Trophoblast cell (in vitro differentiated cells and primary cell): Measurements from ENCODE around the gene PCDHB14.
"Not testable (repeated sequence)": the region's sequence is repeated elsewhere in the genome, so short reads cannot be mapped to it uniquely, and the experiment has no call there.

Source experiments
- DNase-seq, 2 donors: peaks; one replicate each; pipeline ENCODE4 v3.0.0-alpha.2; 2016
- H2AFZ ChIP-seq: 2 replicates; pipeline ENCODE4 v1.6.1; 2013; ENCODE audit warnings: low read length, moderate library complexity, mild to moderate bottlenecking; ENCODE audit not compliant: insufficient read depth, poor library complexity
- H2AK5ac ChIP-seq: 2 replicates; pipeline ENCODE4 v1.6.1; 2013; ENCODE audit warnings: mild to moderate bottlenecking, low read length
- H2BK120ac ChIP-seq: 2 replicates; pipeline ENCODE4 v1.6.1; 2013; ENCODE audit warnings: low read length, mild to moderate bottlenecking, moderate library complexity; ENCODE audit not compliant: insufficient read depth, poor library complexity
- H2BK12ac ChIP-seq: 2 replicates; pipeline ENCODE4 v1.6.1; 2013; ENCODE audit warnings: mild to moderate bottlenecking, low read length, moderate library complexity
- H2BK5ac ChIP-seq: 2 replicates; pipeline ENCODE4 v1.6.1; 2013; ENCODE audit warnings: low read length, low read depth, moderate library complexity, mild to moderate bottlenecking; ENCODE audit not compliant: poor library complexity
- H3K14ac ChIP-seq: 2 replicates; pipeline ENCODE4 v1.6.1; 2013; ENCODE audit warnings: mild to moderate bottlenecking, low read length
- H3K18ac ChIP-seq: 2 replicates; pipeline ENCODE4 v1.6.1; 2013; ENCODE audit warnings: mild to moderate bottlenecking, low read length
- H3K23ac ChIP-seq: 2 replicates; pipeline ENCODE4 v1.6.1; 2013; ENCODE audit warnings: low read length
- H3K27ac ChIP-seq: 2 replicates; pipeline ENCODE4 v1.5.1; 2013; ENCODE audit warnings: low read depth, mild to moderate bottlenecking, inconsistent platforms, low read length, moderate library complexity
- H3K27me3 ChIP-seq: 2 replicates; pipeline ENCODE4 v1.6.1; 2013; ENCODE audit warnings: inconsistent platforms, mild to moderate bottlenecking, low read length, moderate library complexity; ENCODE audit not compliant: insufficient read depth
- H3K36me3 ChIP-seq, 2 experiments: 1 replicate in 1 of 2; 2 replicates in 1 of 2; pipeline ENCODE4 v1.6.1; 2013; ENCODE audit warnings: low read length in 2 of 2, mild to moderate bottlenecking in 2 of 2, moderate library complexity in 1 of 2; ENCODE audit not compliant: insufficient read depth in 2 of 2, control insufficient read depth in 1 of 2
- H3K4ac ChIP-seq: 2 replicates; pipeline ENCODE4 v1.6.1; 2013; ENCODE audit warnings: low read depth, mild to moderate bottlenecking, low read length, moderate library complexity
- H3K4me1 ChIP-seq, 2 experiments: 1 replicate in 1 of 2; 2 replicates in 1 of 2; pipeline ENCODE4 v1.6.1; 2013; ENCODE audit warnings: low read length in 2 of 2, mild to moderate bottlenecking in 2 of 2, moderate library complexity in 1 of 2; ENCODE audit not compliant: insufficient read depth in 2 of 2, control insufficient read depth in 1 of 2
- H3K4me2 ChIP-seq: 2 replicates; pipeline ENCODE4 v1.6.1; 2013; ENCODE audit warnings: inconsistent platforms, mild to moderate bottlenecking, low read length, moderate library complexity
- H3K4me3 ChIP-seq: 2 replicates; pipeline ENCODE4 v1.5.1; 2013; ENCODE audit warnings: mild to moderate bottlenecking, low read depth, low read length, inconsistent platforms
- H3K79me1 ChIP-seq: one replicate; pipeline ENCODE4 v1.6.1; 2013; ENCODE audit warnings: low read length
- H3K79me2 ChIP-seq: 2 replicates; pipeline ENCODE4 v1.6.1; 2013; ENCODE audit warnings: low read length, mild to moderate bottlenecking; ENCODE audit not compliant: control insufficient read depth, insufficient read depth, poor library complexity
- H3K9ac ChIP-seq: 2 replicates; pipeline ENCODE4 v1.6.1; 2013; ENCODE audit warnings: mild to moderate bottlenecking, low read length
- H3K9me3 ChIP-seq: 2 replicates; pipeline ENCODE4 v1.6.1; 2013; ENCODE audit warnings: low read depth, mild to moderate bottlenecking, control low read depth, inconsistent platforms, low read length; ENCODE audit not compliant: insufficient read depth
- H4K12ac ChIP-seq: 2 replicates; pipeline ENCODE4 v1.6.1; 2013; ENCODE audit warnings: low read depth, mild to moderate bottlenecking, low read length, moderate library complexity
- H4K8ac ChIP-seq: 2 replicates; pipeline ENCODE4 v1.6.1; 2013; ENCODE audit warnings: low read depth, mild to moderate bottlenecking, low read length, moderate library complexity
- H4K91ac ChIP-seq: one replicate; pipeline ENCODE4 v1.6.1; 2013; ENCODE audit warnings: low read depth, mild to moderate bottlenecking, low read length, moderate library complexity
- WGBS: extraction: QIAGEN DNeasy Blood & Tissue Kit; methylation state at CpG from one replicate; pipeline ENCODE4 v1.1.7; 2013; ENCODE audit warnings: missing lambda C conversion rate; ENCODE audit not compliant: insufficient read length, insufficient coverage; ENCODE audit errors: extremely low coverage; 5-methylcytosine and 5-hydroxymethylcytosine counted together

The PCDHB14 gene

DNA sequence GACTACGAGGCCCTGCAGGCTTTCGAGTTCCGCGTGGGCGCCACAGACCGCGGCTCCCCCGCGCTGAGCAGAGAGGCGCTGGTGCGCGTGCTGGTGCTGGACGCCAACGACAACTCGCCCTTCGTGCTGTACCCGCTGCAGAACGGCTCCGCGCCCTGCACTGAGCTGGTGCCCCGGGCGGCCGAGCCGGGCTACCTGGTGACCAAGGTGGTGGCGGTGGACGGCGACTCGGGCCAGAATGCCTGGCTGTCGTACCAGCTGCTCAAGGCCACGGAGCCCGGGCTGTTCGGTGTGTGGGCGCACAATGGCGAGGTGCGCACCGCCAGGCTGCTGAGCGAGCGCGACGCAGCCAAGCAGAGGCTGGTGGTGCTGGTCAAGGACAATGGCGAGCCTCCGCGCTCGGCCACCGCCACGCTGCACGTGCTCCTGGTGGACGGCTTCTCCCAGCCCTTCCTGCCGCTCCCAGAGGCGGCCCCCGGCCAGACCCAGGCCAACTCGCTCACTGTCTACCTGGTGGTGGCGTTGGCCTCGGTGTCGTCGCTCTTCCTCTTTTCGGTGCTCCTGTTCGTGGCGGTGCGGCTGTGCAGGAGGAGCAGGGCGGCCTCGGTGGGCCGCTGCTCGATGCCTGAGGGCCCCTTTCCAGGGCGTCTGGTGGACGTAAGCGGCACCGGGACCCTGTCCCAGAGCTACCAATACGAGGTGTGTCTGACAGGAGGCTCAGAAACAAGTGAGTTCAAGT, 38.9 kb upstream of the PCDHB14 start:
- DNase-seq, H3K23ac ChIP-seq, H2AFZ ChIP-seq, H3K4me1 ChIP-seq, H3K79me2 ChIP-seq, H3K4ac ChIP-seq, H2BK5ac ChIP-seq, H4K12ac ChIP-seq, H3K27ac ChIP-seq, H3K79me1 ChIP-seq, H3K14ac ChIP-seq, H3K18ac ChIP-seq, H3K9me3 ChIP-seq, H2AK5ac ChIP-seq, H2BK12ac ChIP-seq, H4K91ac ChIP-seq, H3K4me2 ChIP-seq, H3K36me3 ChIP-seq, H4K8ac ChIP-seq, H3K27me3 ChIP-seq, H2BK120ac ChIP-seq, H3K4me3 ChIP-seq, H3K9ac ChIP-seq: not testable (repeated sequence)
- WGBS, result no CpG with 5 or more reads among the region's 69 CpGs

DNA sequence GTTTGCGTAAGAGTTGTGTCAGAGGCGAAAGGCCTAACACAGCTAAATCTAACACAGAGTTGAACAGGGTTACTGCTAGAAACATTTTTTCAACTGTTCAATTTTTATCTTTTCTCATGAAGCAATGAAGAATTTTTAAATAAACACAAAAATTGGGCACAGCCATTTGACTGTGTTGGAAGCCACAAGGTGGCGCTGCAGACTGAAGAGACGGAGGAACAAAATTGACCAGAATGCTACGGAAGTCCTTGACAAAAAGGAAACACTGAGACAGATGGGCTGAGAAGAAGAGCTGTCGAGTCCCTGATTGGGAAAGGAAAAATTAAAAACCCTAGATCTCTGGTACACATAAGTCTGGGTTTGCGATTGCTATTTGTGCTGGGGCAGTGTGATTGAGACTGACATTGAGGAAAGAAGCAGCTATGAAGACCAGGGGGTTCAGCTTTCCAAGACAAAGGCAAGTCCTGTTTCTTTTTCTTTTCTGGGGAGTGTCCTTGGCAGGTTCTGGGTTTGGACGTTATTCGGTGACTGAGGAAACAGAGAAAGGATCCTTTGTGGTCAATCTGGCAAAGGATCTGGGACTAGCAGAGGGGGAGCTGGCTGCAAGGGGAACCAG, 36.1 kb upstream of the PCDHB14 start, which contains the start of gene PCDHB9:
TSS of gene PCDHB9 (plus strand) at position 265 of the 616 bp plus-strand sequence. CDS start at position 423, 158 bp downstream.
- Histone ChIP-seq H3K36me3 (no peaks in the 10 kb centered on the region), H4K8ac (peak within 1 kb of the TSS; percentile 36), H3K79me2 (no peaks in the 10 kb centered on the region), H3K9me3 (peaks cover 2% of the 10 kb centered on the region), H3K79me1 (no peaks in the 10 kb centered on the region), H3K27me3 (no peaks in the 10 kb centered on the region), H3K14ac (no peak within 1 kb of the TSS), H3K4ac (no peak within 1 kb of the TSS), H2BK12ac (no peak within 1 kb of the TSS), H4K91ac (no peak within 1 kb of the TSS), H3K23ac (no peak within 1 kb of the TSS), H3K18ac (no peak within 1 kb of the TSS), H2AK5ac (no peak within 1 kb of the TSS), H2BK5ac (no peak within 1 kb of the TSS), H3K4me2 (peak within 1 kb of the TSS; percentile 39), H2AFZ (no peak within 1 kb of the TSS), H4K12ac (peak within 1 kb of the TSS; percentile 36), H3K4me3 (no peak within 1 kb of the TSS), H3K9ac (no peak within 1 kb of the TSS), H3K27ac (no peak within 1 kb of the TSS), H2BK120ac (no peak within 1 kb of the TSS), H3K4me1 (no peaks in the 10 kb centered on the region)
- no CpG with 5 or more reads among the region's 9 CpGs for WGBS
- no peak for DNase-seq

DNA sequence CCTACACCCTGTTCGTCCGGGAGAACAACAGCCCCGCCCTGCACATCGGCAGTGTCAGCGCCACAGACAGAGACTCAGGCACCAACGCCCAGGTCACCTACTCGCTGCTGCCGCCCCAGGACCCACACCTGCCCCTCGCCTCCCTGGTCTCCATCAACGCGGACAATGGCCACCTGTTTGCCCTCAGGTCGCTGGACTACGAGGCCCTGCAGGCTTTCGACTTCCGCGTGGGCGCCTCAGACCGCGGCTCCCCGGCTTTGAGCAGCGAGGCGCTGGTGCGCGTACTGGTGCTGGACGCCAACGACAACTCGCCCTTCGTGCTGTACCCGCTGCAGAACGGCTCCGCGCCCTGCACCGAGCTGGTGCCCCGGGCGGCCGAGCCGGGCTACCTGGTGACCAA, 34.5 kb upstream of the PCDHB14 start:
- not testable (repeated sequence) for H3K9me3 ChIP-seq, H3K27me3 ChIP-seq, H3K23ac ChIP-seq, H4K8ac ChIP-seq, H3K18ac ChIP-seq, H2BK120ac ChIP-seq, H3K79me2 ChIP-seq, H4K12ac ChIP-seq, H4K91ac ChIP-seq, H2AK5ac ChIP-seq, H3K4me3 ChIP-seq, DNase-seq, H3K27ac ChIP-seq, H3K9ac ChIP-seq, H3K4ac ChIP-seq, H3K36me3 ChIP-seq, H3K4me2 ChIP-seq, H2BK5ac ChIP-seq, H2BK12ac ChIP-seq, H2AFZ ChIP-seq, H3K14ac ChIP-seq, H3K4me1 ChIP-seq, H3K79me1 ChIP-seq
- WGBS, result no CpG with 5 or more reads among the region's 37 CpGs

DNA sequence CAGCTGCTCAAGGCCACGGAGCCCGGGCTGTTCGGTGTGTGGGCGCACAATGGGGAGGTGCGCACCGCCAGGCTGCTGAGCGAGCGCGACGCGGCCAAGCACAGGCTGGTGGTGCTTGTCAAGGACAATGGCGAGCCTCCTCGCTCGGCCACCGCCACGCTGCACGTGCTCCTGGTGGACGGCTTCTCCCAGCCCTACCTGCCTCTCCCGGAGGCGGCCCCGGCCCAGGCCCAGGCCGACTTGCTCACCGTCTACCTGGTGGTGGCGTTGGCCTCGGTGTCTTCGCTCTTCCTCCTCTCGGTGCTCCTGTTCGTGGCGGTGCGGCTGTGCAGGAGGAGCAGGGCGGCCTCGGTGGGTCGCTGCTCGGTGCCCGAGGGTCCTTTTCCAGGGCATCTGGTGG, 34.0 kb upstream of the PCDHB14 start:
- not testable (repeated sequence) for H3K79me1 ChIP-seq, H3K9me3 ChIP-seq, H2AFZ ChIP-seq, H3K14ac ChIP-seq, H4K91ac ChIP-seq, H3K4me1 ChIP-seq, H3K36me3 ChIP-seq, H2AK5ac ChIP-seq, H4K12ac ChIP-seq, H3K27ac ChIP-seq, H2BK5ac ChIP-seq, H3K4ac ChIP-seq, H3K27me3 ChIP-seq, H2BK12ac ChIP-seq, H4K8ac ChIP-seq, H3K4me2 ChIP-seq, H3K79me2 ChIP-seq, H2BK120ac ChIP-seq, DNase-seq, H3K18ac ChIP-seq, H3K4me3 ChIP-seq, H3K9ac ChIP-seq, H3K23ac ChIP-seq
- no CpG with 5 or more reads among the region's 35 CpGs for WGBS
